ENCODE data around the gene COX14.

The COX14 gene

GRCh38 chr12:50162230-50162629 lies 50.2 kb downstream of the COX14 start:
- DNase-seq = no peak

DNA sequence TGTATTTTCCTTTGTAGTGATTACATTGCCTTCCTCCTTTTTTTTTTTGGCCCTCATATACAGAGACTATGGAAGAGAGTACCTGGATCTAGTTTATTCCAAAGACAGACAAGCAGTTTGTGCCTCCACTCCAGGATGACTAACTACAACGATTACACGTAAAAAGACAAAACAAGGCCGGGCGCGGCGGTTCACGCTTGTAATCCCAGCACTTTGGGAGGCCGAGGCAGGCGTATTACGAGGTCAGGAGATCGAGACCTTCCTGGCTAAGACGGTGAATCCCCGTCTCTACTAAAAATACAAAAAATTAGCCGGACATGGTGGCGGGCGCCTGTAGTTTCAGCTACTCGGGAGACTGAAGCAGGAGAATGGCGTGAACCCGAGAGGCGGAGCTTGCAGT lies 52.9 kb downstream of the COX14 start:
- DNase-seq = no peak

- no peak for DNase-seq
These were observed 54.7 kb downstream of the COX14 start for GRCh38 chr12:50166799-50167048.

- DNase-seq = peak; percentile 98
These were observed 55.2 kb downstream of the COX14 start, which contains the start of gene CERS5 for GRCh38 chr12:50167049-50167828. Gene CERS5, minus strand, starts transcription at chr12:50167369. Its CDS starts 72 bp downstream, at chr12:50167297.

Measured in NCI-H2029 (cell line).